CD14-positive monocyte (primary cell): ENCODE results near the gene STIM1. TPM values are rescaled to one million over a fixed set of nuclear protein-coding genes. Genes with fewer than 3 reads are reported as not detected.

Experiments used
- DNase-seq, 3 donors: peaks; one replicate each; pipeline ENCODE4 v3.0.0-alpha.2; 2011 to 2022
- H2AFZ ChIP-seq: 2 replicates; pipeline ENCODE4 v1.6.0; 2012; ENCODE audit warnings: mild to moderate bottlenecking, low read depth, low read length, inconsistent platforms; ENCODE audit not compliant: insufficient read depth, poor library complexity, severe bottlenecking
- H3K27ac ChIP-seq, 2 donors: 1 replicate in 1 of 2; 2 replicates in 1 of 2; pipeline ENCODE4 v1.5.1; 2012 to 2013; ENCODE audit warnings: low read length in 2 of 2, control low read depth in 1 of 2, inconsistent platforms in 1 of 2, low read depth in 1 of 2, mild to moderate bottlenecking in 1 of 2
- H3K27me3 ChIP-seq, 2 donors: one replicate each; pipeline versions ENCODE4 v1.6.0 to v1.6.1; 2011 to 2013; ENCODE audit warnings: low read length in 2 of 2; ENCODE audit not compliant: control insufficient read depth in 2 of 2, insufficient read depth in 2 of 2
- H3K36me3 ChIP-seq, 2 donors: replicated peaks in 1 of 2; 1 replicate in 1 of 2; 2 replicates in 1 of 2; pipeline versions ENCODE4 v1.5.1 to v1.6.1; 2012 to 2013; ENCODE audit warnings: low read length in 2 of 2, control low read depth in 1 of 2, inconsistent platforms in 1 of 2, mild to moderate bottlenecking in 1 of 2; ENCODE audit not compliant: insufficient read depth in 2 of 2, control insufficient read depth in 1 of 2
- H3K4me1 ChIP-seq, 2 donors: 1 replicate in 1 of 2; 2 replicates in 1 of 2; pipeline versions ENCODE4 v1.5.1 to v1.6.1; 2012 to 2013; ENCODE audit warnings: low read length in 2 of 2, control low read depth in 1 of 2, inconsistent platforms in 1 of 2, mild to moderate bottlenecking in 1 of 2, moderate library complexity in 1 of 2; ENCODE audit not compliant: insufficient read depth in 2 of 2, control insufficient read depth in 1 of 2
- H3K4me2 ChIP-seq: replicated peaks from 2 replicates; pipeline ENCODE3; 2012; ENCODE audit warnings: low read length, moderate library complexity, mild to moderate bottlenecking; ENCODE audit not compliant: poor library complexity, severe bottlenecking; ENCODE audit errors: extremely low read depth
- H3K4me3 ChIP-seq, 3 experiments: fragments of 200-600 bp in 1 of 3; sonication (generic) in 1 of 3; replicated peaks in 1 of 3; 1 replicate in 2 of 3; 2 replicates in 1 of 3; pipeline ENCODE4 v1.5.1; 2011 to 2013; ENCODE audit warnings: low read length in 3 of 3, mild to moderate bottlenecking in 3 of 3, control low read depth in 2 of 3, low read depth in 2 of 3, inconsistent platforms in 1 of 3, moderate library complexity in 1 of 3
- H3K79me2 ChIP-seq: 2 replicates; pipeline ENCODE4 v1.6.0; 2012; ENCODE audit warnings: mild to moderate bottlenecking, control low read depth, inconsistent platforms, low read length, moderate library complexity; ENCODE audit not compliant: insufficient read depth
- H3K9ac ChIP-seq: 2 replicates; pipeline ENCODE4 v1.6.0; 2017; ENCODE audit warnings: low read length, mild to moderate bottlenecking; ENCODE audit not compliant: insufficient read depth, poor library complexity, severe bottlenecking
- H3K9me3 ChIP-seq, 2 donors: replicated peaks in 1 of 2; 1 replicate in 1 of 2; 2 replicates in 1 of 2; pipeline versions ENCODE4 v1.5.1 to v1.6.1; 2012 to 2013; ENCODE audit warnings: low read length in 2 of 2, control low read depth in 1 of 2; ENCODE audit not compliant: control insufficient read depth in 1 of 2, insufficient read depth in 1 of 2
- H4K20me1 ChIP-seq: 2 replicates; pipeline ENCODE4 v1.6.0; 2012; ENCODE audit warnings: mild to moderate bottlenecking, low read length, control low read depth, moderate library complexity; ENCODE audit not compliant: insufficient read depth
- H3K27ac Mint-ChIP-seq, 7 donors: one replicate each; pipeline ENCODE4 v1.8.0; 2020; ENCODE audit warnings: mild to moderate bottlenecking in 7 of 7, mixed read lengths in 7 of 7, moderate library complexity in 6 of 7, inconsistent platforms in 2 of 7
- H3K27me3 Mint-ChIP-seq, 3 donors: one replicate each; pipeline ENCODE4 v1.8.0; 2021 to 2022; ENCODE audit warnings: low read depth in 3 of 3, mild to moderate bottlenecking in 3 of 3, mixed read lengths in 3 of 3, moderate library complexity in 3 of 3, inconsistent platforms in 1 of 3
- H3K36me3 Mint-ChIP-seq, 2 donors: one replicate each; pipeline ENCODE4 v1.8.0; 2020; ENCODE audit warnings: mixed read lengths in 2 of 2, inconsistent platforms in 1 of 2, mild to moderate bottlenecking in 1 of 2
- H3K4me1 Mint-ChIP-seq: one replicate; pipeline ENCODE4 v1.8.0; 2020; ENCODE audit warnings: mild to moderate bottlenecking, mixed read lengths
- H3K4me3 Mint-ChIP-seq, 2 donors: one replicate each; pipeline ENCODE4 v1.8.0; 2020; ENCODE audit warnings: mild to moderate bottlenecking in 2 of 2, mixed read lengths in 2 of 2, moderate library complexity in 1 of 2
- H3K9me3 Mint-ChIP-seq, 7 donors: one replicate each; pipeline ENCODE4 v1.8.0; 2020 to 2022; ENCODE audit warnings: mixed read lengths in 7 of 7, mild to moderate bottlenecking in 6 of 7, moderate library complexity in 6 of 7, inconsistent platforms in 2 of 7
- CTCF ChIP-seq: fragments of 200-600 bp; IDR thresholded peaks from one replicate; pipeline ENCODE4 v1.8.0; 2022; ENCODE audit warnings: antibody characterized with exemption, mild to moderate bottlenecking
- intact Hi-C, 2 donors: fragments of 100-400 bp; cut with micrococcal nuclease; formaldehyde crosslinking; loops; one replicate each; pipeline versions ENCODE4 v1.15.0 to v1.15.1; 2023
- polyA plus RNA-seq, 3 donors: library from polyadenylated mRNA; depleted of rRNA in 1 of 3; unstranded in 2 of 3; stranded (reverse) in 1 of 3; fragments of 300-500 nt in 2 of 3; fragments of >200 nt in 1 of 3; fragmentation: Illumina TruSeq in 2 of 3; gene quantifications; 1 replicate in 2 of 3; 2 replicates in 1 of 3; pipeline ENCODE4 v1.2.3, GENCODE V29; 2012 to 2021

The STIM1 gene
- polyA plus RNA-seq, 3 donors: 14.0 to 68.6 (median 21.0) TPM

DNA sequence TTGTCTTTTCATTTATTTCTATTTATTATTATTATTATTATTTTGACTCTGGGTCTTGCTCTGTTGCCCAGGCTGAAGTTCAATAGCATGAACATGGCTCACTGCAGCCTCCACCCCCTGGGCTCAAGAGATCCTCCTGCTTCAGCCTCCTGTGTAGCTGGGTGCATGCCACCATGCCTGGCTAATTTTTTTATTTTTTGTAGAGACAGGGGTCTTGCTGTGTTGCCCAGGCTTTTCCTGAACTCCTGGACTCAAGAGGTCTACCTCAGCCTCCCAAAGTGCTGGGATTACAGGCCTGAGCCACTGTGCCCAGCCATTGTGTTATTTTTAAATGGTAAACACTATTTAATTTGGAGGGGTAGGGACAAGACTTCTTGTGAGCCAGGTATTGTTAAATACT lies 215.9 kb downstream of the STIM1 start:
- Histone ChIP-seq H3K9ac (no peak overlapping the region), H3K27ac (peak overlapping the region in 1 of 2 donors; percentile 6), H4K20me1 (peaks cover 20% of the 10 kb centered on the region), H3K36me3 (peaks cover 43 to 67% of the 10 kb centered on the region in 2 donors), H3K27me3 (no peaks in the 10 kb centered on the region), H2AFZ (no peak overlapping the region), H3K9me3 (no peaks in the 10 kb centered on the region), H3K4me2 (no peak overlapping the region), H3K4me1 (peaks cover 24 to 25% of the 10 kb centered on the region in 2 donors), H3K79me2 (peaks cover 12% of the 10 kb centered on the region), H3K4me3 (no peak overlapping the region)
- H3K4me1 Mint-ChIP-seq: peaks cover 32% of the 10 kb centered on the region
- peak overlapping the region in 2 of 7 donors; percentile 22 to 34 for H3K27ac Mint-ChIP-seq
- no peak for DNase-seq
- H3K27me3 Mint-ChIP-seq: no peaks in the 10 kb centered on the region
- no peak overlapping the region for H3K4me3 Mint-ChIP-seq
- no peak for TF ChIP-seq CTCF
- H3K36me3 Mint-ChIP-seq: peaks cover 53 to 62% of the 10 kb centered on the region in 2 donors
- intact Hi-C loops: loop anchor here in 1 of 2 donors (5.0 kb wide), 1 partner anchor 224 kb away; no protein-coding TSS in a partner anchor
- H3K9me3 Mint-ChIP-seq: no peaks in the 10 kb centered on the region

DNA sequence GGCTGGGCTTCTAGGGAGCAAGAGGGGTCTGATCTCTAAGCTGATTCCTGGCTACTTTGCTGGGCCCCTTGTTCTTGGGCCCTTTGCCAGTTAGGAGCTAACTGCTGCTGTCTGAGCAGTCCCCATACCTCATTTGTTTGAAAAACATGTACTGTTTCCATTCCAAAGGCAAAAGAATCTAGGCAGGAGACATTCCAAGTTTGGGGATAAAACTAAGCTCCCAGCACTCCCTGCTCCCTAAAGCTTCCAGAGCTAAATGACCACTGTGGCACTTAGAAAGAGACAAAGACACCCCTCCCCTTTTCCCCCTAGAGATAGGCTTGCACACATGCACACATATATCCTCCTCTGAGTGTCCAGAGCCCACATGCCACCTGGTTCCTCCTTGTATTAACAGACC lies 216.4 kb downstream of the STIM1 start:
- no peak for TF ChIP-seq CTCF
- Histone ChIP-seq H3K27ac (peak overlapping the region in 1 of 2 donors; percentile 6), H3K4me1 (peaks cover 18 to 20% of the 10 kb centered on the region in 2 donors), H3K36me3 (peaks cover 43 to 66% of the 10 kb centered on the region in 2 donors), H3K4me2 (no peak overlapping the region), H3K4me3 (no peak overlapping the region), H3K27me3 (no peaks in the 10 kb centered on the region), H3K9me3 (no peaks in the 10 kb centered on the region), H2AFZ (no peak overlapping the region), H3K9ac (no peak overlapping the region), H4K20me1 (peaks cover 16% of the 10 kb centered on the region), H3K79me2 (peaks cover 12% of the 10 kb centered on the region)
- Mint-ChIP-seq H3K36me3 (peaks cover 58 to 66% of the 10 kb centered on the region in 2 donors), H3K9me3 (no peaks in the 10 kb centered on the region), H3K27me3 (no peaks in the 10 kb centered on the region), H3K4me3 (no peak overlapping the region), H3K4me1 (peaks cover 26% of the 10 kb centered on the region), H3K27ac (peak overlapping the region in 6 of 7 donors; percentile 6 to 74 (median 56))
- no peak for DNase-seq
- intact Hi-C loops: loop anchor here in 1 of 2 donors (5.0 kb wide), 1 partner anchor 225 kb away; no protein-coding TSS in a partner anchor
